ENCODE data around the gene PITPNB. TPM values are rescaled to one million over a fixed set of nuclear protein-coding genes. Genes with fewer than 3 reads are reported as not detected.

PITPNB gene
- total and polyA plus RNA-seq, 2 of the 13 experiments (the other 11 are each of a cell fraction or from before 2014, with no cell fraction given) = 17.0 to 30.1 TPM

- no peak; the same call in 1 of the 2 replicates for TF ChIP-seq DNMT3B (CRISPR knock-in tag; conservative IDR thresholded peaks at IDR 0.05)
- TF ChIP-seq, protein P1, sequence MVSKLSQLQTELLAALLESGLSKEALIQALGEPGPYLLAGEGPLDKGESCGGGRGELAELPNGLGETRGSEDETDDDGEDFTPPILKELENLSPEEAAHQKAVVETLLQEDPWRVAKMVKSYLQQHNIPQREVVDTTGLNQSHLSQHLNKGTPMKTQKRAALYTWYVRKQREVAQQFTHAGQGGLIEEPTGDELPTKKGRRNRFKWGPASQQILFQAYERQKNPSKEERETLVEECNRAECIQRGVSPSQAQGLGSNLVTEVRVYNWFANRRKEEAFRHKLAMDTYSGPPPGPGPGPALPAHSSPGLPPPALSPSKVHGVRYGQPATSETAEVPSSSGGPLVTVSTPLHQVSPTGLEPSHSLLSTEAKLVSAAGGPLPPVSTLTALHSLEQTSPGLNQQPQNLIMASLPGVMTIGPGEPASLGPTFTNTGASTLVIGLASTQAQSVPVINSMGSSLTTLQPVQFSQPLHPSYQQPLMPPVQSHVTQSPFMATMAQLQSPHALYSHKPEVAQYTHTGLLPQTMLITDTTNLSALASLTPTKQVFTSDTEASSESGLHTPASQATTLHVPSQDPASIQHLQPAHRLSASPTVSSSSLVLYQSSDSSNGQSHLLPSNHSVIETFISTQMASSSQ (IDR thresholded peaks at IDR 0.05; ENCODE audit: low read depth) = no peak
- TF ChIP-seq, protein P1 (CRISPR knock-in tag; IDR thresholded peaks at IDR 0.05; ENCODE audit: borderline replicate concordance) = 0 out of 2 replicates have a peak, but pooled peaks have one; percentile 22
- TF ChIP-seq ZNF879 (CRISPR knock-in tag; IDR thresholded peaks at IDR 0.05) = no peak
- TF ChIP-seq U2AF1 (optimal IDR thresholded peaks at IDR 0.05; ENCODE audit: low read depth, low read length) = peak; percentile 29
- no peak for TF ChIP-seq FOXO4 (CRISPR knock-in tag; conservative IDR thresholded peaks at IDR 0.05)
- TF ChIP-seq ZBTB7A (CRISPR knock-in tag; IDR thresholded peaks at IDR 0.05) = no peak
- no peak for TF ChIP-seq AHDC1 (CRISPR knock-in tag; IDR thresholded peaks at IDR 0.05; ENCODE audit: borderline replicate concordance)
- TF ChIP-seq, protein P2, sequence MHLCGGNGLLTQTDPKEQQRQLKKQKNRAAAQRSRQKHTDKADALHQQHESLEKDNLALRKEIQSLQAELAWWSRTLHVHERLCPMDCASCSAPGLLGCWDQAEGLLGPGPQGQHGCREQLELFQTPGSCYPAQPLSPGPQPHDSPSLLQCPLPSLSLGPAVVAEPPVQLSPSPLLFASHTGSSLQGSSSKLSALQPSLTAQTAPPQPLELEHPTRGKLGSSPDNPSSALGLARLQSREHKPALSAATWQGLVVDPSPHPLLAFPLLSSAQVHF (CRISPR knock-in tag; IDR thresholded peaks at IDR 0.05) = no peak
- 0 out of 2 replicates have a peak, but pooled peaks have one; percentile 20 for TF ChIP-seq ARNT2 (CRISPR knock-in tag; IDR thresholded peaks at IDR 0.05; ENCODE audit: low read depth)
- no peak for TF ChIP-seq ZNF446 (CRISPR knock-in tag; IDR thresholded peaks at IDR 0.05)
- TF ChIP-seq, protein P3, sequence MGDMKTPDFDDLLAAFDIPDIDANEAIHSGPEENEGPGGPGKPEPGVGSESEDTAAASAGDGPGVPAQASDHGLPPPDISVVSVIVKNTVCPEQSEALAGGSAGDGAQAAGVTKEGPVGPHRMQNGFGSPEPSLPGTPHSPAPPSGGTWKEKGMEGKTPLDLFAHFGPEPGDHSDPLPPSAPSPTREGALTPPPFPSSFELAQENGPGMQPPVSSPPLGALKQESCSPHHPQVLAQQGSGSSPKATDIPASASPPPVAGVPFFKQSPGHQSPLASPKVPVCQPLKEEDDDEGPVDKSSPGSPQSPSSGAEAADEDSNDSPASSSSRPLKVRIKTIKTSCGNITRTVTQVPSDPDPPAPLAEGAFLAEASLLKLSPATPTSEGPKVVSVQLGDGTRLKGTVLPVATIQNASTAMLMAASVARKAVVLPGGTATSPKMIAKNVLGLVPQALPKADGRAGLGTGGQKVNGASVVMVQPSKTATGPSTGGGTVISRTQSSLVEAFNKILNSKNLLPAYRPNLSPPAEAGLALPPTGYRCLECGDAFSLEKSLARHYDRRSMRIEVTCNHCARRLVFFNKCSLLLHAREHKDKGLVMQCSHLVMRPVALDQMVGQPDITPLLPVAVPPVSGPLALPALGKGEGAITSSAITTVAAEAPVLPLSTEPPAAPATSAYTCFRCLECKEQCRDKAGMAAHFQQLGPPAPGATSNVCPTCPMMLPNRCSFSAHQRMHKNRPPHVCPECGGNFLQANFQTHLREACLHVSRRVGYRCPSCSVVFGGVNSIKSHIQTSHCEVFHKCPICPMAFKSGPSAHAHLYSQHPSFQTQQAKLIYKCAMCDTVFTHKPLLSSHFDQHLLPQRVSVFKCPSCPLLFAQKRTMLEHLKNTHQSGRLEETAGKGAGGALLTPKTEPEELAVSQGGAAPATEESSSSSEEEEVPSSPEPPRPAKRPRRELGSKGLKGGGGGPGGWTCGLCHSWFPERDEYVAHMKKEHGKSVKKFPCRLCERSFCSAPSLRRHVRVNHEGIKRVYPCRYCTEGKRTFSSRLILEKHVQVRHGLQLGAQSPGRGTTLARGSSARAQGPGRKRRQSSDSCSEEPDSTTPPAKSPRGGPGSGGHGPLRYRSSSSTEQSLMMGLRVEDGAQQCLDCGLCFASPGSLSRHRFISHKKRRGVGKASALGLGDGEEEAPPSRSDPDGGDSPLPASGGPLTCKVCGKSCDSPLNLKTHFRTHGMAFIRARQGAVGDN (CRISPR knock-in tag; IDR thresholded peaks at IDR 0.05) = peak; percentile 92
Observed at GRCh38 chr22:27919222-27919941, at the start of gene PITPNB (continued).
